Body of pancreas (tissue), 4 donors: ENCODE results near the gene INSIG1.

ENCODE experiments used
- CTCF ChIP-seq, 7 experiments: fragments of 450-650 bp in 4 of 7; fragments of 200-600 bp in 3 of 7; sonication (generic) in 3 of 7; IDR thresholded peaks; one replicate each; pipeline ENCODE4 v1.5.1; 2016 to 2019; ENCODE audit warnings: antibody characterized with exemption in 7 of 7
- POLR2A ChIP-seq, 3 donors: fragments of 450-650 bp; IDR thresholded peaks; one replicate each; pipeline ENCODE4 v1.6.1; 2016; ENCODE audit warnings: antibody characterized with exemption in 3 of 3, mild to moderate bottlenecking in 2 of 3

- TF ChIP-seq CTCF (IDR thresholded peaks at IDR 0.05) (peak in 2 of 7 experiments; percentile 8 to 28), POLR2A (IDR thresholded peaks at IDR 0.05) (peak; percentile 93 to 99 (median 96))
These were observed at the start of gene INSIG1 for GRCh38 chr7:155297517-155298287.
